IPS DF 19.7 (cell line): ENCODE data around the gene HMBS.
A peak's percentile ranks its signal among the peaks of the same experiment; 100 is the strongest.
"Not testable (repeated sequence)": the region's sequence is repeated elsewhere in the genome, so short reads cannot be mapped to it uniquely, and the experiment has no call there.

Source experiments
- DNase-seq: peaks from one replicate; pipeline ENCODE4 v3.0.0-alpha.2; 2013; ENCODE audit warnings: low read depth, low spot score

HMBS gene

GRCh38 chr11:119118227-119118626 lies 33.5 kb downstream of the HMBS start:
- no peak for DNase-seq

GRCh38 chr11:119118946-119119345 lies 34.3 kb downstream of the HMBS start:
- no peak for DNase-seq

GRCh38 chr11:119120639-119121007 lies 35.9 kb downstream of the HMBS start:
- DNase-seq: no peak

- peak; percentile 94 for DNase-seq
These were observed 36.5 kb downstream of the HMBS start, which contains the start of gene HINFP for GRCh38 chr11:119121008-119121810. Gene HINFP, plus strand, starts transcription at chr11:119121580. Its CDS starts 5,365 bp downstream, at chr11:119126945.

GRCh38 chr11:119121811-119122124 lies 37.1 kb downstream of the HMBS start:
- DNase-seq: no peak

GRCh38 chr11:119125821-119126220 lies 41.1 kb downstream of the HMBS start:
- DNase-seq: no peak

- no peak for DNase-seq
These were observed 42.1 kb downstream of the HMBS start for GRCh38 chr11:119126675-119127268.

GRCh38 chr11:119130662-119131061 lies 46.0 kb downstream of the HMBS start:
- no peak for DNase-seq

- no peak for DNase-seq
These were observed 49.8 kb downstream of the HMBS start for GRCh38 chr11:119134389-119134978.

- not testable (repeated sequence) for DNase-seq
These were observed 54.6 kb downstream of the HMBS start for GRCh38 chr11:119139276-119139675.
